ENCODE data around the gene PRKAA1. TPM values are rescaled to one million over a fixed set of nuclear protein-coding genes. Genes with fewer than 3 reads are reported as not detected.

PRKAA1 gene
- total RNA-seq, 1 experiment from 2014 or later = 84.5 TPM

DNA sequence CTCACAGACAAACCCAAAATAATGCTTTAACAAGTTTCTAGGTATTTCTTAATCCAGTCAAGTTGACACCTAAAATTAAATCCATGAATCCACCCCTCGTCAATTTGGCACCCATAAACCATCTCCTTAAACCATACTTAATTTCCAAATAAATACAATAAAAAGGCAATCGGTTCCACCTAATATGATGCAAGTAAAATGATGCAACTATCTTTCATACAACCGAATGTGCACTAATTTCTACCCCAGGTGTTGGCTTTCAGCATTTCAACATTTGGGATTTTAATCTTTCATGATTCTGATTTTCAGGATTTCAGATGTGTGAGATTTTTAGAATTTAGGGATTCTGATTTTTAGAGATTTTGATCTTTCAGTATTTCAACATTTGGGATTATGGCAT lies 17.3 kb downstream of the PRKAA1 start:
- no peak overlapping the region for H3K4me2 ChIP-seq (ENCODE audit: low read length)
- H2AFZ ChIP-seq (ENCODE audit: low read length) = no peak overlapping the region
- H3K9me2 ChIP-seq (replicated peaks; ENCODE audit: low read length) = no peaks in the 10 kb centered on the region
- peaks cover 85% of the 10 kb centered on the region for H3K79me2 ChIP-seq (ENCODE audit: low read length)
- no peak overlapping the region for H3K4me3 ChIP-seq (ENCODE audit: low read length)
- no peaks in the 10 kb centered on the region for H3K9me3 ChIP-seq (ENCODE audit: low read length)
- H3K27me3 ChIP-seq (ENCODE audit: low read length) = no peaks in the 10 kb centered on the region
- H3F3A ChIP-seq (ENCODE audit: low read length, unreplicated experiment) = peaks cover 3% of the 10 kb centered on the region
- peaks cover 22% of the 10 kb centered on the region for H3K4me1 ChIP-seq (ENCODE audit: insufficient read depth, low read length)
- POLR2A ChIA-PET (ENCODE audit: unreplicated experiment) = no interaction called here
- DNase-seq (no peak), ATAC-seq (no peak)
- H3K9ac ChIP-seq (ENCODE audit: low read length) = no peak overlapping the region
- TF ChIP-seq, protein P1, sequence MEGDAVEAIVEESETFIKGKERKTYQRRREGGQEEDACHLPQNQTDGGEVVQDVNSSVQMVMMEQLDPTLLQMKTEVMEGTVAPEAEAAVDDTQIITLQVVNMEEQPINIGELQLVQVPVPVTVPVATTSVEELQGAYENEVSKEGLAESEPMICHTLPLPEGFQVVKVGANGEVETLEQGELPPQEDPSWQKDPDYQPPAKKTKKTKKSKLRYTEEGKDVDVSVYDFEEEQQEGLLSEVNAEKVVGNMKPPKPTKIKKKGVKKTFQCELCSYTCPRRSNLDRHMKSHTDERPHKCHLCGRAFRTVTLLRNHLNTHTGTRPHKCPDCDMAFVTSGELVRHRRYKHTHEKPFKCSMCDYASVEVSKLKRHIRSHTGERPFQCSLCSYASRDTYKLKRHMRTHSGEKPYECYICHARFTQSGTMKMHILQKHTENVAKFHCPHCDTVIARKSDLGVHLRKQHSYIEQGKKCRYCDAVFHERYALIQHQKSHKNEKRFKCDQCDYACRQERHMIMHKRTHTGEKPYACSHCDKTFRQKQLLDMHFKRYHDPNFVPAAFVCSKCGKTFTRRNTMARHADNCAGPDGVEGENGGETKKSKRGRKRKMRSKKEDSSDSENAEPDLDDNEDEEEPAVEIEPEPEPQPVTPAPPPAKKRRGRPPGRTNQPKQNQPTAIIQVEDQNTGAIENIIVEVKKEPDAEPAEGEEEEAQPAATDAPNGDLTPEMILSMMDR (conservative IDR thresholded peaks at IDR 0.05; ENCODE audit: low read depth, low read length) = no peak
- no peak for TF ChIP-seq EZH2phosphoT487 (IDR thresholded peaks at IDR 0.05; ENCODE audit: borderline replicate concordance, low read length)
- no peak for TF ChIP-seq EZH2 (IDR thresholded peaks at IDR 0.05; ENCODE audit: low read length, unreplicated experiment)
- intact Hi-C loops (cut with micrococcal nuclease) = no loop called here
- H3K27ac ChIP-seq (ENCODE audit: low read length) = no peak overlapping the region
- peaks cover 9% of the 10 kb centered on the region; the same call in 1 of the 2 replicates for H3K36me3 ChIP-seq (ENCODE audit: low read depth, low read length)
- BruUV-seq (replicated peaks) = no TSS peak
- CTCF ChIA-PET = no interaction called here
- H4K20me1 ChIP-seq (ENCODE audit: low read length) = peaks cover 47% of the 10 kb centered on the region

DNA sequence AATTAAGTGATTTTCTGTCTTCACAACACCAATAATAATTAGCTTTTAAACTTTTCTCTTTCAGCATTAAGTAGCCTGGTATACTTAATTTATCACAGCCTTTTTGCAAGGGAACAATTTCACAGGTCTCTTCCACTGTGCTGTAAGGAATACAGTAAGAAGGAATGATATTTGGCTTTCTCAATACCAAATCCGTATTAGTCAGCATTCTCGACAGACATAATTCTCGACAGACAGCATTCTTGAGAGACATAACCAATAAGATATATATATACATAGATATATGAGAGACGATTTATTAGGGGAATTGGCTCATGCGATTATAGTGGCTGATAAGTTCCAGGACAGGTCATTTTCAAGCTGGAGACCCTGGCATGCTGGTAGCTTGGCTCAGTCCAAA lies 18.0 kb downstream of the PRKAA1 start:
- Histone ChIP-seq H3K36me3 (ENCODE audit: low read depth, low read length) (peaks cover 9% of the 10 kb centered on the region; the same call in 1 of the 2 replicates), H4K20me1 (ENCODE audit: low read length) (peaks cover 47% of the 10 kb centered on the region), H3K9ac (ENCODE audit: low read length) (no peak overlapping the region), H2AFZ (ENCODE audit: low read length) (no peak overlapping the region), H3K4me1 (ENCODE audit: insufficient read depth, low read length) (peaks cover 29% of the 10 kb centered on the region), H3K9me3 (ENCODE audit: low read length) (no peaks in the 10 kb centered on the region), H3K27ac (ENCODE audit: low read length) (no peak overlapping the region), H3F3A (ENCODE audit: low read length, unreplicated experiment) (peaks cover 10% of the 10 kb centered on the region), H3K79me2 (ENCODE audit: low read length) (peaks cover 78% of the 10 kb centered on the region), H3K4me2 (ENCODE audit: low read length) (no peak overlapping the region), H3K4me3 (ENCODE audit: low read length) (no peak overlapping the region), H3K27me3 (ENCODE audit: low read length) (no peaks in the 10 kb centered on the region), H3K9me2 (replicated peaks; ENCODE audit: low read length) (no peaks in the 10 kb centered on the region)
- ChIA-PET POLR2A (ENCODE audit: unreplicated experiment) (no interaction called here), CTCF (no interaction called here)
- intact Hi-C loops (cut with micrococcal nuclease) = no loop called here
- ATAC-seq (no peak), DNase-seq (peak; percentile 45)
- no TSS peak for BruUV-seq (replicated peaks)
- TF ChIP-seq EZH2phosphoT487 (IDR thresholded peaks at IDR 0.05; ENCODE audit: borderline replicate concordance, low read length) = no peak
- TF ChIP-seq, protein P1 (conservative IDR thresholded peaks at IDR 0.05; ENCODE audit: low read depth, low read length) = no peak
- TF ChIP-seq EZH2 (IDR thresholded peaks at IDR 0.05; ENCODE audit: low read length, unreplicated experiment) = no peak

DNA sequence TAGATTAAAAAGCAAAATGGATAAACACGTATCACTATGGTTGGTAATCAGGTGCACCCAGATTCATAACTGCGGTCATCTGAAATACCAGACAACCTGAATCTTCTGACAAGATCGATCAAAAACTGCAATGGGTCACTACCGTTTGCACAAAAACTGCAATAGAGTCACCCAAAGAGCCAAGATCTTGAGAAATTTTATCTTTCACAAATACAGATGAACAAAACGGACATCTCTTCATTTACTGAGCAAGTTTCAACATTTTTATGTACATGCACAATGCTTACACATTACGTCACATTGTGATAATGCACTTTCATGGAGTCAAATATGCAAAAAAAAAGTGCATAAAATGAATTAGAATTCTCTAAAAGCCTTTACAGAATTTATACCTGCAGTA lies 18.6 kb downstream of the PRKAA1 start:
- peaks cover 12% of the 10 kb centered on the region; the same call in 1 of the 2 replicates for H3K36me3 ChIP-seq (ENCODE audit: low read depth, low read length)
- BruUV-seq (replicated peaks) = no TSS peak
- ChIA-PET POLR2A (ENCODE audit: unreplicated experiment) (no interaction called here), CTCF (no interaction called here)
- TF ChIP-seq, protein P1 (conservative IDR thresholded peaks at IDR 0.05; ENCODE audit: low read depth, low read length) = no peak
- TF ChIP-seq EZH2phosphoT487 (IDR thresholded peaks at IDR 0.05; ENCODE audit: borderline replicate concordance, low read length) (no peak), EZH2 (IDR thresholded peaks at IDR 0.05; ENCODE audit: low read length, unreplicated experiment) (no peak)
- H3K4me3 ChIP-seq (ENCODE audit: low read length) = no peak overlapping the region
- H3K4me1 ChIP-seq (ENCODE audit: insufficient read depth, low read length) = peaks cover 33% of the 10 kb centered on the region
- ATAC-seq = no peak
- no peak for DNase-seq
- peaks cover 45% of the 10 kb centered on the region for H4K20me1 ChIP-seq (ENCODE audit: low read length)
- intact Hi-C loops (cut with micrococcal nuclease) = no loop called here
- no peaks in the 10 kb centered on the region for H3K27me3 ChIP-seq (ENCODE audit: low read length)
- peaks cover 15% of the 10 kb centered on the region for H3F3A ChIP-seq (ENCODE audit: low read length, unreplicated experiment)
- no peak overlapping the region for H3K27ac ChIP-seq (ENCODE audit: low read length)
- no peak overlapping the region for H2AFZ ChIP-seq (ENCODE audit: low read length)
- no peaks in the 10 kb centered on the region for H3K9me2 ChIP-seq (replicated peaks; ENCODE audit: low read length)
- no peaks in the 10 kb centered on the region for H3K9me3 ChIP-seq (ENCODE audit: low read length)
- H3K79me2 ChIP-seq (ENCODE audit: low read length) = peaks cover 72% of the 10 kb centered on the region
- H3K9ac ChIP-seq (ENCODE audit: low read length) = no peak overlapping the region
- H3K4me2 ChIP-seq (ENCODE audit: low read length) = no peak overlapping the region

Measured in PC-3 (cell line).